MM.1S (cell line): Measurements from ENCODE around the gene CADPS.
A peak's percentile ranks its signal among the peaks of the same experiment; 100 is the strongest.

Experiments
- DNase-seq: peaks from one replicate; pipeline ENCODE4 v3.0.0-alpha.2; 2015
- H2AFZ ChIP-seq: fragments of 300-600 bp; sonication (generic); 2 replicates; pipeline ENCODE4 v1.6.0; 2016; ENCODE audit warnings: antibody characterized with exemption, low read length
- H3F3A ChIP-seq: fragments of 300-600 bp; sonication (generic); 2 replicates; pipeline ENCODE4 v1.6.1; 2016; ENCODE audit warnings: mild to moderate bottlenecking, antibody characterized with exemption, low read length, moderate library complexity, mixed read lengths; ENCODE audit not compliant: insufficient read depth
- H3K27ac ChIP-seq: fragments of 300-600 bp; sonication (generic); 2 replicates; pipeline ENCODE4 v1.5.1; 2016; ENCODE audit warnings: mild to moderate bottlenecking, low read length
- H3K27me3 ChIP-seq: fragments of 300-600 bp; sonication (generic); replicated peaks from 2 replicates; pipeline ENCODE4 v1.6.0; 2016; ENCODE audit warnings: low read length; ENCODE audit not compliant: insufficient read depth
- H3K36me3 ChIP-seq: fragments of 300-600 bp; sonication (generic); replicated peaks from 2 replicates; pipeline ENCODE4 v1.6.1; 2016; ENCODE audit warnings: mild to moderate bottlenecking, low read length, mixed read lengths; ENCODE audit not compliant: insufficient read depth
- H3K4me1 ChIP-seq: fragments of 300-600 bp; sonication (generic); 2 replicates; pipeline ENCODE4 v1.6.1; 2016; ENCODE audit warnings: low read length, mixed read lengths
- H3K4me2 ChIP-seq: fragments of 300-600 bp; sonication (generic); 2 replicates; pipeline ENCODE4 v1.6.0; 2016; ENCODE audit warnings: low read depth, low read length
- H3K4me3 ChIP-seq: fragments of 300-600 bp; sonication (generic); 2 replicates; pipeline ENCODE4 v1.5.1; 2016; ENCODE audit warnings: low read length, mixed read lengths
- H3K79me2 ChIP-seq: fragments of 300-600 bp; sonication (generic); 2 replicates; pipeline ENCODE4 v1.6.1; 2016; ENCODE audit warnings: mixed run types, low read length, mixed read lengths
- H3K9ac ChIP-seq: fragments of 300-600 bp; sonication (generic); 2 replicates; pipeline ENCODE4 v1.6.1; 2016; ENCODE audit warnings: low read length, mixed read lengths
- H3K9me2 ChIP-seq: fragments of 300-600 bp; sonication (generic); replicated peaks from 2 replicates; pipeline ENCODE4 v1.6.1; 2016; ENCODE audit warnings: mild to moderate bottlenecking, low read length, mixed read lengths; ENCODE audit not compliant: insufficient read depth
- H3K9me3 ChIP-seq: fragments of 300-600 bp; sonication (generic); replicated peaks from 2 replicates; pipeline ENCODE4 v1.6.1; 2016; ENCODE audit warnings: mild to moderate bottlenecking, low read length, mixed read lengths; ENCODE audit not compliant: insufficient read depth
- H4K20me1 ChIP-seq: fragments of 300-600 bp; sonication (generic); 2 replicates; pipeline ENCODE4 v1.6.1; 2016; ENCODE audit warnings: mild to moderate bottlenecking, low read length, moderate library complexity, mixed read lengths; ENCODE audit not compliant: insufficient read depth
- CTCF ChIP-seq: fragments of 300-600 bp; sonication (generic); IDR thresholded peaks from 2 replicates; pipeline ENCODE4 v1.5.1; 2016; ENCODE audit warnings: antibody characterized with exemption, low read length, mixed read lengths
- EZH2 ChIP-seq: fragments of 300-600 bp; sonication (generic); optimal IDR thresholded peaks from 2 replicates; pipeline ENCODE3; 2017; ENCODE audit warnings: low read depth, mild to moderate bottlenecking, antibody characterized with exemption, low read length, mixed read lengths
- EZH2phosphoT487 ChIP-seq: fragments of 300-600 bp; sonication (generic); IDR thresholded peaks from 2 replicates; pipeline ENCODE4 v1.6.1; 2018; ENCODE audit warnings: antibody characterized with exemption, low read length

CADPS gene

GRCh38 chr3:62631488-62631887, 243.7 kb downstream of the CADPS start:
- Histone ChIP-seq H3K4me2 (no peak overlapping the region), H4K20me1 (no peaks in the 10 kb centered on the region), H3K27ac (no peak overlapping the region), H3K36me3 (no peaks in the 10 kb centered on the region), H3K9me3 (no peaks in the 10 kb centered on the region), H3K9me2 (no peaks in the 10 kb centered on the region), H2AFZ (no peak overlapping the region), H3K27me3 (no peaks in the 10 kb centered on the region), H3K79me2 (no peaks in the 10 kb centered on the region), H3K4me1 (peaks cover 31% of the 10 kb centered on the region), H3F3A (0 out of 2 replicates have a peak, but pooled peaks cover 5% of the 10 kb centered on the region), H3K4me3 (no peak overlapping the region), H3K9ac (no peak overlapping the region)
- no peak for DNase-seq
- TF ChIP-seq CTCF (no peak), EZH2 (no peak), EZH2phosphoT487 (no peak)

GRCh38 chr3:62630664-62631063, 244.6 kb downstream of the CADPS start:
- H3K4me2 ChIP-seq, result peak overlapping the region; percentile 40
- H3K4me1 ChIP-seq, result peaks cover 31% of the 10 kb centered on the region
- no peaks in the 10 kb centered on the region for H3K79me2 ChIP-seq
- TF ChIP-seq CTCF (no peak), EZH2phosphoT487 (no peak), EZH2 (no peak)
- no peak overlapping the region for H2AFZ ChIP-seq
- H3K9me2 ChIP-seq, result no peaks in the 10 kb centered on the region
- peak; percentile 72 for DNase-seq
- H4K20me1 ChIP-seq, result no peaks in the 10 kb centered on the region
- H3K27me3 ChIP-seq, result no peaks in the 10 kb centered on the region
- no peak overlapping the region for H3K27ac ChIP-seq
- no peaks in the 10 kb centered on the region for H3K9me3 ChIP-seq
- 0 out of 2 replicates have a peak, but pooled peaks cover 5% of the 10 kb centered on the region for H3F3A ChIP-seq
- H3K4me3 ChIP-seq, result no peak overlapping the region
- H3K9ac ChIP-seq, result no peak overlapping the region
- no peaks in the 10 kb centered on the region for H3K36me3 ChIP-seq

DNA sequence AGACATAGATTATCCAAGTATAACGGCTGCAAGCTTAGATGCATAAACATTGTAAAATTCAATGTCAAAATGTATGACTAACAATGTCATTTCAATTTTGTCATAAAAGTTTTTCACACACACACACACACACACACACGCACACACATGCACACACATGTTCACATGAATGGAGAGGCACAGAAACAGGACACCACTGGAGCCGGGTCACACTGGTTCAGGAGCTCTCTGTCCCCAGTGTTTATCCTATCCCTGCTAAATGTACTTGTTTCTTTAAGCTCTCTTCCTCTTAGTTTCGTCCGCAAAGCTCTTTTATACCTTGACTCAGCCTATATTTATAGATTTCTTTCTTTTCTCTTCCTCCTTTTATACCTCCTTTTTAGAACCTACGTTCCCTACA, 249.9 kb downstream of the CADPS start:
- Histone ChIP-seq H3K9ac (no peak overlapping the region), H3K4me1 (peaks cover 15% of the 10 kb centered on the region), H2AFZ (no peak overlapping the region), H3F3A (no peaks in the 10 kb centered on the region), H3K4me2 (no peak overlapping the region), H3K36me3 (no peaks in the 10 kb centered on the region), H3K79me2 (no peaks in the 10 kb centered on the region), H3K9me3 (no peaks in the 10 kb centered on the region), H4K20me1 (no peaks in the 10 kb centered on the region), H3K27ac (no peak overlapping the region), H3K4me3 (no peak overlapping the region), H3K27me3 (no peaks in the 10 kb centered on the region), H3K9me2 (no peaks in the 10 kb centered on the region)
- TF ChIP-seq CTCF, result no peak
- TF ChIP-seq EZH2, result no peak
- no peak for TF ChIP-seq EZH2phosphoT487
- DNase-seq, result no peak
